Measurements from ENCODE around the gene SMIM17.
"Not testable (repeated sequence)": the region's sequence is repeated elsewhere in the genome, so short reads cannot be mapped to it uniquely, and the experiment has no call there.

SMIM17 gene

DNA sequence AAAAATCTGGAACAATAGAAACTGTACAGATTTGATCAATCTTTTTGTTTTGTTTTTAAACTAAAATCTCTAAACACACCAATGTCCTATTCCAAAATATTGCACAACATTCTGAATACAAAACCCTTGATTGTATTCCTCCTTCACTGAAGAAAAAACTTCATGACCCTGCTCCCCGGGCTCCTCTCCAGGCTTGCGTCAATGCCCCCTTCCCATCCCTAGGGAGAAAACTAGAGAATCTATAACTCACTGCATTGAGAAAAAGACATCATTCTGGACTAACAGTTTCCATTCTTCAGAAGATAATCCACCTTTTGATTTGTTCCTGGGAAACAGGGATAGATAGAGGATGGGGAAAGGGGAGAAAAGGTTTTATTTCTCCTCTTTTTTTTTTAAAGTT is 29.7 kb downstream of the SMIM17 start:
- H3K9me3 ChIP-seq (ENCODE audit: control insufficient read depth in 2 of 2, low read length in 2 of 2); H3K27me3 ChIP-seq (ENCODE audit: control insufficient read depth in 1 of 2, insufficient read depth in 2 of 2, low read length in 2 of 2); H3K4me3 ChIP-seq (ENCODE audit: low read length in 2 of 2); H3K36me3 ChIP-seq (ENCODE audit: control insufficient read depth in 2 of 2, insufficient read depth in 2 of 2, low read length in 2 of 2); H3K9ac ChIP-seq (ENCODE audit: low read length in 2 of 2); H3K27ac ChIP-seq (ENCODE audit: low read length): not testable (repeated sequence)
- H3K4me1 ChIP-seq (ENCODE audit: control insufficient read depth, insufficient read depth, low read length), result peaks cover 14% of the 10 kb centered on the region

DNA sequence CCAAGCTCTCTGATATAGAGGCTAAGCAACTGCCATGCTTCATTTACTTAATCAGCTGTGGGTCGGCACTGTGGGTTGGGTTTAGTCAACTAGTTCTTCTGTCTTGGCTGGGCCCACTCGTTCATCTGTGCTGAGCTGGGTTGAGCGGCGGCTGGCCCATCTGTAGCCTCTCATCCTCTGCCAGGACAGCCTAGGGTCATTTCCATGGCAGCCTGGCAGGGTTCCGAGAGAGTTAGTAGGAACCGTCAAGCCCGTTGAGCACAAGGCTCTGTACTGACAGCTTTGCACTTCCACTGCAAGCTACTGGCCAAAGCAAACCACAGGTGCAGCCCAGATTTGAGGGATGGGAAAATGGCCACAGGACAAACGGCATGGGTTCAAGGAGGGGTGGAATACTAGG is 35.2 kb downstream of the SMIM17 start:
- H3K27ac ChIP-seq (ENCODE audit: low read length), result no peak overlapping the region
- no peak overlapping the region for H3K9ac ChIP-seq (ENCODE audit: low read length in 2 of 2)
- H3K4me3 ChIP-seq (ENCODE audit: low read length in 2 of 2), result no peak overlapping the region
- H3K9me3 ChIP-seq (ENCODE audit: control insufficient read depth in 2 of 2, low read length in 2 of 2), result no peaks in the 10 kb centered on the region
- no peaks in the 10 kb centered on the region for H3K27me3 ChIP-seq (ENCODE audit: control insufficient read depth in 1 of 2, insufficient read depth in 2 of 2, low read length in 2 of 2)
- no peaks in the 10 kb centered on the region for H3K36me3 ChIP-seq (ENCODE audit: control insufficient read depth in 2 of 2, insufficient read depth in 2 of 2, low read length in 2 of 2)
- no peaks in the 10 kb centered on the region for H3K4me1 ChIP-seq (ENCODE audit: control insufficient read depth, insufficient read depth, low read length)

DNA sequence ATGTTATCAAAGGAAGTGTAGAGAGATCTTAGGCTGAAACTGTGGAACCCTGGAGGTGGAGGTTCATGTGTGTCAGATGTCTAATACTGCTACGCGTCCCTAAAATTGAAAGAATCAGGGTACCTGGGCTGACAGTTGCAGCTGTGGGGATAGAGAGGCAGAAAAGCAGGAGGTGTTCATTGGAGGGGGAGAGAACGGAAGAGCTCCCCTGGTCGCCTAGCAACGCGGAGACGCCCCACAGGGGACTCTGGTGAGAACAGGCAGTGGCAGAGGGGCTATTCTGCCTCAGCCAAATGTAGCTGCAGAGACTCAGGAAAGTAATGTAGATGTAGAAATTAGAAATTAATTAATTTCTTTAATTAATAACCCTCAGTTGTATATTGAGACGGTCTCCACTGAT is 38.7 kb downstream of the SMIM17 start:
- Histone ChIP-seq H3K27me3 (ENCODE audit: control insufficient read depth in 1 of 2, insufficient read depth in 2 of 2, low read length in 2 of 2) (no peaks in the 10 kb centered on the region), H3K4me1 (ENCODE audit: control insufficient read depth, insufficient read depth, low read length) (no peaks in the 10 kb centered on the region), H3K9me3 (ENCODE audit: control insufficient read depth in 2 of 2, low read length in 2 of 2) (no peaks in the 10 kb centered on the region), H3K27ac (ENCODE audit: low read length) (no peak overlapping the region), H3K36me3 (ENCODE audit: control insufficient read depth in 2 of 2, insufficient read depth in 2 of 2, low read length in 2 of 2) (no peaks in the 10 kb centered on the region), H3K9ac (ENCODE audit: low read length in 2 of 2) (no peak overlapping the region), H3K4me3 (ENCODE audit: low read length in 2 of 2) (no peak overlapping the region)

DNA sequence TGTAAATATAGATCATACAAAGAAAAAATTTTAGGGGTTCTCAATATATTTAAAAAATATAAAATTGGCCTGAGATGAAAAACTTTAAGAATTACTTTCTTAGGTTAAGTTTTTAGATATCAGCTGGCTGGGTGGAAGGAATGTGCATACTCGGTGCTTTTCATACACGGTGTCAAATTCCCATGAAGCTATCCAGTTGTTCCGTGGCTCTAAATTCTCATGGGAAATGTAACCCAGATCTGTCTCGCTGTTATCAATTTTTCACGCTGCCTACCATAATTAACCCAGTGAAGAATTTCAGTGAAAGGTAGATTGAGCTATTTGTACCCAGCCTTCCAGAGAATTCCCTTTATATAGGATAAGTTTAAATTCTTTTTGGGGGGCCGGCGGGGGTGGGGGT is 40.2 kb downstream of the SMIM17 start:
- Histone ChIP-seq H3K36me3 (ENCODE audit: control insufficient read depth in 2 of 2, insufficient read depth in 2 of 2, low read length in 2 of 2) (no peaks in the 10 kb centered on the region), H3K4me3 (ENCODE audit: low read length in 2 of 2) (no peak overlapping the region), H3K4me1 (ENCODE audit: control insufficient read depth, insufficient read depth, low read length) (no peaks in the 10 kb centered on the region), H3K9me3 (ENCODE audit: control insufficient read depth in 2 of 2, low read length in 2 of 2) (no peaks in the 10 kb centered on the region), H3K9ac (ENCODE audit: low read length in 2 of 2) (no peak overlapping the region), H3K27ac (ENCODE audit: low read length) (no peak overlapping the region), H3K27me3 (ENCODE audit: control insufficient read depth in 1 of 2, insufficient read depth in 2 of 2, low read length in 2 of 2) (no peaks in the 10 kb centered on the region)

DNA sequence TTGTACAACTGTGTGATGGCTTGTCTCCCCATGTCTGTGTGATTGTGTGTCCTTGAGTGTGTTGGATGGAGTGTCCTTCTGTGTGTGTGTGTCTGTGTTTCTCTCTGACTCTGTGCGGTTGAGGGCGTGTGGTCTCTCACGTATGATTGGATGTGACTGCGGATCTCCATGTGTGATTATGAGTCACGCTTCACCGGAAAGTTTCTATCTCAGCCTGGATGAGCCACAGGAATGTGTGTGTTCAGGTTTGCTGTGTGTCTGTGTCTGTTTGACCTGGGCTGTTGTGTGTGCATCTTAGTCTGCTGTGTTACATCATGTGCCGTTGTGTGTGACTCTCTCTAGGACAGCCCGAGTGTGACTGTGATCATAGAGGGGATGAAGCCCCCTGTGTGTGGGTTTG is 44.1 kb downstream of the SMIM17 start:
- H3K9ac ChIP-seq (ENCODE audit: low read length in 2 of 2), result no peak overlapping the region
- H3K9me3 ChIP-seq (ENCODE audit: control insufficient read depth in 2 of 2, low read length in 2 of 2), result no peaks in the 10 kb centered on the region

DNA sequence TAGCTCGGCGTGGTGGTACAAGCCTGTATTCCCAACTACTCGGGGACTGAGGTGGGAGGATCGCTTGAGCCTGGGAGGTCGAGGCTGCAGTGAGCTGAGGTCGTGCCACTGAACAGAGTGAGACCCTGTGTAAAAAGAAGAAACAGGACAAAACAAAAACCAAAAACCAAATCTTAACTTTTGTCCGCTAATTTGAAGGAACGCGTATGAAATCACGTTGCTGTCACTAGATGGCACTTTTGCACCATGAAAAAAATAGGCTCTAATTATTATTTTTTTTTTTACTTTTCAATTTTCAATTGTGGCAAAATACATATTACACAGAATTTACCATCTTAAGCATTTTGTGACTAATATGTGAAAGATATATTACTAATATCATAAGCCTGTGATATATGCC is 46.2 kb downstream of the SMIM17 start:
- H3K36me3 ChIP-seq (ENCODE audit: control insufficient read depth in 2 of 2, insufficient read depth in 2 of 2, low read length in 2 of 2), result peaks cover 0 to 2% of the 10 kb centered on the region in 2 donors
- H3K9me3 ChIP-seq (ENCODE audit: control insufficient read depth in 2 of 2, low read length in 2 of 2), result no peaks in the 10 kb centered on the region
- H3K27me3 ChIP-seq (ENCODE audit: control insufficient read depth in 1 of 2, insufficient read depth in 2 of 2, low read length in 2 of 2), result no peaks in the 10 kb centered on the region

More for the DNA sequence above, 44.1 kb downstream of the SMIM17 start:
- Histone ChIP-seq H3K27ac (ENCODE audit: low read length) (no peak overlapping the region), H3K4me1 (ENCODE audit: control insufficient read depth, insufficient read depth, low read length) (no peaks in the 10 kb centered on the region), H3K4me3 (ENCODE audit: low read length in 2 of 2) (no peak overlapping the region), H3K27me3 (ENCODE audit: control insufficient read depth in 1 of 2, insufficient read depth in 2 of 2, low read length in 2 of 2) (no peaks in the 10 kb centered on the region), H3K36me3 (ENCODE audit: control insufficient read depth in 2 of 2, insufficient read depth in 2 of 2, low read length in 2 of 2) (no peaks in the 10 kb centered on the region)

DNA sequence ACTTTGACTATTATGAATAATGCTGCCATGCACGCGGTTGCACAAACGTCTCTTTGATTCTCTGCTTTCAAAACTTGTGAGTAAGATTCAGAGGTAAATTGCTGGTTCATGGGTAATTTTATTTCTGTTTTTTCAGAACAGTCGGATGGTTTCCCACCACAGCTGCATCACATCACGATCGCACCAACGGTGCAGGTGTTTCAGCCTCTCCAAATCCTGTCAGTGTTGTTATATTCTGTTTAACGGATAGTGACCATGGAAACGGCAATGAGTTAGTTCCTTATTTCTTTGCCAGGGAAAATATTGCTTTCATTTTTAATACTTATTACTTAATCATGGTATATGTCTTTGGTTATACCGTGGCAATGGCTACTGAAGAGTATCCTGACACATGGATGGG is 47.7 kb downstream of the SMIM17 start:
- no peak overlapping the region for H3K27ac ChIP-seq (ENCODE audit: low read length)

More for the DNA sequence above, 46.2 kb downstream of the SMIM17 start:
- Histone ChIP-seq H3K4me1 (ENCODE audit: control insufficient read depth, insufficient read depth, low read length) (no peaks in the 10 kb centered on the region), H3K4me3 (ENCODE audit: low read length in 2 of 2) (no peak overlapping the region), H3K9ac (ENCODE audit: low read length in 2 of 2) (no peak overlapping the region), H3K27ac (ENCODE audit: low read length) (no peak overlapping the region)

DNA sequence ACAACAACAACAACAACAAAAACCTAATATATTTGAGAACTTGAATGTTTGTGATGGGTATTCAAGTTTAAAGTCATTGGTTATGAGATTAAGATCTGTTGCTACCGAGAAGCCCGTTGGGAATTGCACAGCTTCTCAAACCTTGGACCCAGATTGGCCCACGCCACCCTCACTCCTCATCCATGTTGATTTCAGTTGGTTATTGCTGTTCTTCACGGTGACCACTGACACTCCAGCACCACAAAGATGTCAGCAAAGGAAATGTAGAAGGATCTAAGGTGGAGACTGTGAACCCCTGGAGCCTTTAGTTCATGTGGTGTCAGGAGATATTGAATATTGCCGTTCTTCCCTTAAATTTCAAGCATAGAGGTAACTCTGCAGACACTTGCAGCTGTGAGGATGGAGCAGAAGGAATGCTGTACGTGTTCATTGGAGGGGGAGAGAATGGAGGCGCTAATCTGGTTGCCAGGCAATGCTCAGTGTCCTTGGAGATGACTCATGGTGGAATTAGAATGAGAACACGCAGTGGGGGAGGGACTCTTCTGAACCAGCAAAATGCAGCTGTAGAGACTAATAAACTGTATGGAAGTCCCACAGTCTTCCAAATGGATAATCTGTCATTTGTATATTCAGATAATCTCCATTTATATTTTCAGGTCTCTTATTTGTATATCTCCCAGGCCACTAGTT is 49.4 kb downstream of the SMIM17 start:
- Histone ChIP-seq H3K27me3 (ENCODE audit: control insufficient read depth in 1 of 2, insufficient read depth in 2 of 2, low read length in 2 of 2) (no peaks in the 10 kb centered on the region), H3K27ac (ENCODE audit: low read length) (no peak overlapping the region), H3K9me3 (ENCODE audit: control insufficient read depth in 2 of 2, low read length in 2 of 2) (no peaks in the 10 kb centered on the region), H3K4me3 (ENCODE audit: low read length in 2 of 2) (no peak overlapping the region), H3K9ac (ENCODE audit: low read length in 2 of 2) (no peak overlapping the region), H3K4me1 (ENCODE audit: control insufficient read depth, insufficient read depth, low read length) (no peaks in the 10 kb centered on the region), H3K36me3 (ENCODE audit: control insufficient read depth in 2 of 2, insufficient read depth in 2 of 2, low read length in 2 of 2) (peaks cover 0 to 2% of the 10 kb centered on the region in 2 donors)

More for the DNA sequence above, 47.7 kb downstream of the SMIM17 start:
- Histone ChIP-seq H3K36me3 (ENCODE audit: control insufficient read depth in 2 of 2, insufficient read depth in 2 of 2, low read length in 2 of 2) (peaks cover 0 to 2% of the 10 kb centered on the region in 2 donors), H3K4me1 (ENCODE audit: control insufficient read depth, insufficient read depth, low read length) (no peaks in the 10 kb centered on the region), H3K27me3 (ENCODE audit: control insufficient read depth in 1 of 2, insufficient read depth in 2 of 2, low read length in 2 of 2) (no peaks in the 10 kb centered on the region), H3K4me3 (ENCODE audit: low read length in 2 of 2) (no peak overlapping the region), H3K9me3 (ENCODE audit: control insufficient read depth in 2 of 2, low read length in 2 of 2) (no peaks in the 10 kb centered on the region), H3K9ac (ENCODE audit: low read length in 2 of 2) (no peak overlapping the region)

DNA sequence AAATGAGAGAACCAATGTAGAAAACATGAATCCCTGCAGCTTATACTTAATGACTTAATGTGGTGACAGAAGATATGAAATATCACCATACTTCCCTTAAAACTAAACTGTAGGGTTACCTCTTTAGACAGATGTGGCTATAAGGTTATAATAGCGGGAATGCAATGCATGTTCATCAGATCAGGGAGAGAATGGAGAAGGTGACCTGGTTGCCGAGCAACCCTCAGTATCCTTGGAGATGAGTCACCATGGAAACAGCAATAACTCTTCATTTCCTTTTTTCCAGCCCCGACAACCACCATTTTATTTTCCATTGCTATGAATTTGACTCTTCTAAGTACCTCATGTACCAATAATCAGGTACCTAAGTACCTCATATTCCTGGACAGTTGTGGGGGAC is 56.6 kb downstream of the SMIM17 start:
- H3K9ac ChIP-seq (ENCODE audit: low read length in 2 of 2), result no peak overlapping the region
- H3K9me3 ChIP-seq (ENCODE audit: control insufficient read depth in 2 of 2, low read length in 2 of 2), result no peaks in the 10 kb centered on the region
- no peak overlapping the region for H3K27ac ChIP-seq (ENCODE audit: low read length)

DNA sequence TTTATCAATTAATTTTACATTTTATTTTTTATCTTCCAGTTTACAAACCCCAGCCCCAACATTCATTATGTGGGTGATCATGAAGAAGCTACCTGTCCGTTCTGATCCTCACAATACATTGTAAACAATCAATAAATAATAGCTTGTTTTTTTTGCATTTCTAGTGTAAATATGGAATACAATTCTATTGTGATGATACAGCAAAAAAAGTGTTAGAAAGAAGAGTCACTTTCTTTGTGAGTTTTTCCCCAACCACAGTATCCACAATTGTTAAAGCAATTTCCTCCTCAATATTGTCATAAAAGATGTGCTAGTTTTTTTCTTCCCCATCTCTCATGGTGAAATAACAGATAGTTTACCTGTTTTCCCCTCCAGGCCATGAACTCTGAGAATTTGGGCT is 58.9 kb downstream of the SMIM17 start:
- H3K9me3 ChIP-seq (ENCODE audit: control insufficient read depth in 2 of 2, low read length in 2 of 2), result no peaks in the 10 kb centered on the region
- H3K27me3 ChIP-seq (ENCODE audit: control insufficient read depth in 1 of 2, insufficient read depth in 2 of 2, low read length in 2 of 2), result no peaks in the 10 kb centered on the region
- H3K4me1 ChIP-seq (ENCODE audit: control insufficient read depth, insufficient read depth, low read length), result no peaks in the 10 kb centered on the region
- H3K9ac ChIP-seq (ENCODE audit: low read length in 2 of 2), result no peak overlapping the region
- no peak overlapping the region for H3K4me3 ChIP-seq (ENCODE audit: low read length in 2 of 2)
- no peak overlapping the region for H3K27ac ChIP-seq (ENCODE audit: low read length)
- no peaks in the 10 kb centered on the region for H3K36me3 ChIP-seq (ENCODE audit: control insufficient read depth in 2 of 2, insufficient read depth in 2 of 2, low read length in 2 of 2)

More for the DNA sequence above, 56.6 kb downstream of the SMIM17 start:
- Histone ChIP-seq H3K4me3 (ENCODE audit: low read length in 2 of 2) (no peak overlapping the region), H3K27me3 (ENCODE audit: control insufficient read depth in 1 of 2, insufficient read depth in 2 of 2, low read length in 2 of 2) (no peaks in the 10 kb centered on the region), H3K4me1 (ENCODE audit: control insufficient read depth, insufficient read depth, low read length) (no peaks in the 10 kb centered on the region), H3K36me3 (ENCODE audit: control insufficient read depth in 2 of 2, insufficient read depth in 2 of 2, low read length in 2 of 2) (no peaks in the 10 kb centered on the region)

DNA sequence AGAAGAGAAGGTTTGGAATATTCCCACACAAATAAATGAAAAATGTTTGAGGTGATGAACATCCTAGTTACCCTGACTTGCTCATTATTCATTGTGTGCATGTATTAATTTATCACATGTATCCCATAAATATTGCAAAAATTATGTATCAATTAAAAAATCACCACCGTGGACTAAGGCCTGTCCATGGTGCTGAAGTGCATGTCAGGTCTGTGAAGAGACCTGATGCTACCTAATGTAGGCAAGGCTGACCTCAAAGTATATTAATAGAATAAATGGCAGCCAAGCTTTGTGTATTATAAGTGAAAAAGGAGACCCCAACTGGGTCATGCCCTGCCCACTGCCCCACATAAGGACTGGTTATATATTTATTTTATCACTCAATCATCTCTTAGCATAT is 63.0 kb downstream of the SMIM17 start:
- Histone ChIP-seq H3K36me3 (ENCODE audit: control insufficient read depth in 2 of 2, insufficient read depth in 2 of 2, low read length in 2 of 2) (peaks cover 0 to 3% of the 10 kb centered on the region in 2 donors), H3K4me1 (ENCODE audit: control insufficient read depth, insufficient read depth, low read length) (no peaks in the 10 kb centered on the region), H3K4me3 (ENCODE audit: low read length in 2 of 2) (no peak overlapping the region), H3K9ac (ENCODE audit: low read length in 2 of 2) (no peak overlapping the region), H3K9me3 (ENCODE audit: control insufficient read depth in 2 of 2, low read length in 2 of 2) (no peaks in the 10 kb centered on the region), H3K27me3 (ENCODE audit: control insufficient read depth in 1 of 2, insufficient read depth in 2 of 2, low read length in 2 of 2) (no peaks in the 10 kb centered on the region), H3K27ac (ENCODE audit: low read length) (no peak overlapping the region)

All from stomach smooth muscle (tissue), 2 donors.